GM10266 (cell line): ENCODE data around the gene KCNK3.

Experiments used
- DNase-seq: peaks from one replicate; pipeline ENCODE4 v3.0.0; 2012; ENCODE audit errors: extremely low spot score
- CTCF ChIP-seq: IDR thresholded peaks from 2 replicates; pipeline ENCODE4 v1.5.1; 2012; ENCODE audit warnings: mild to moderate bottlenecking, low read depth; ENCODE audit not compliant: control insufficient read depth, insufficient read depth; ENCODE audit errors: missing control alignments

KCNK3 gene

GRCh38 chr2:26767894-26768487 lies 75.5 kb downstream of the KCNK3 start:
- no peak for DNase-seq
- TF ChIP-seq CTCF, result no peak

DNA sequence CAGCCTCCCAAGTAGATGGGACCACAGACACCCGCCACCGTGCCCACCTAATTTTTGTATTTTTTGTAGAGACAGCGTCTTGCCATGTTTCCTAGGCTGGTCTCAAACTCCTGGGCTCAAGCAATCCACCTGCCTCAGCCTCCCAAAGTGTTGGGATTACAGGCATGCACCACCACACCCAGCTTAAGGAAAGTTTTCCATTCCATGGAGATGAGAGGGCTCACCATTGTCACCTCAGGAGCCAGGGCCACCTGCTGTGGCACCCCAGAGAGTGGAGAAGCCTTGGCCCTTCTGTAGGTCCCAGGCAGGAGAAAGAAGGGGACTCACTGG lies 76.2 kb downstream of the KCNK3 start:
- no peak for DNase-seq
- no peak for TF ChIP-seq CTCF

DNA sequence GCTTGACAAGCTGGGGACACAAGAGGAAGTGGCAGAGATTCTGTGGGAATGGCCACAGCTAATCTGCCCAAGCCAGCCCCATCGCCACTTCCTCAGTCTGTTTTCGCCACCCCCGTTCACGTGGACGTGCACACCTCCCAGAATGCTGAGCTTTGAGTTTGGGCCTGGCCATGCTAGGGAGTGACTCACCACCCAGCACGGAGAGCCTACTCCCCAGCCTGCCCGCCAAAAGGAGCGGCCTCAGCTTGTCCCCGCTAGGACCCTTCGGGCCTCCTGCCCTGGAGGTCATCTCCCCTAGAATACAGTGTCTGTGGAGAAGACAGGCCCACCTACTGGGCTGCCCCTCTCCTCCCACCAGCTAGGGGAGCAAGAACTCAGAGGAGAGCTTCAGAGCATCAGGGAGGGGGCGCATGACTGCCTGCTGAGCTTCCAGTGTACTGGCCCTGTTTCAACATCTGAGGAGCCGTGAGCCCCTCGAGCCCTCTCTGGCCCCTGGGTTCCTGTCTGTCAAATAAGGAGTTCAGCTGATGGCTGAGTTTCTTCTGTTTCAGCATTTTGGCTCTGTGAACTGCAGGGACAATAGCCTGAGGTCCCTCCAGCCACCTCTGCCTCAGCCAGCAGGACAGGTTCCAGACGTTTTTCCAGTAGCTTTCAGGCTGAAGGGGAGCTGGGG lies 76.7 kb downstream of the KCNK3 start:
- TF ChIP-seq CTCF, result no peak
- DNase-seq, result no peak

DNA sequence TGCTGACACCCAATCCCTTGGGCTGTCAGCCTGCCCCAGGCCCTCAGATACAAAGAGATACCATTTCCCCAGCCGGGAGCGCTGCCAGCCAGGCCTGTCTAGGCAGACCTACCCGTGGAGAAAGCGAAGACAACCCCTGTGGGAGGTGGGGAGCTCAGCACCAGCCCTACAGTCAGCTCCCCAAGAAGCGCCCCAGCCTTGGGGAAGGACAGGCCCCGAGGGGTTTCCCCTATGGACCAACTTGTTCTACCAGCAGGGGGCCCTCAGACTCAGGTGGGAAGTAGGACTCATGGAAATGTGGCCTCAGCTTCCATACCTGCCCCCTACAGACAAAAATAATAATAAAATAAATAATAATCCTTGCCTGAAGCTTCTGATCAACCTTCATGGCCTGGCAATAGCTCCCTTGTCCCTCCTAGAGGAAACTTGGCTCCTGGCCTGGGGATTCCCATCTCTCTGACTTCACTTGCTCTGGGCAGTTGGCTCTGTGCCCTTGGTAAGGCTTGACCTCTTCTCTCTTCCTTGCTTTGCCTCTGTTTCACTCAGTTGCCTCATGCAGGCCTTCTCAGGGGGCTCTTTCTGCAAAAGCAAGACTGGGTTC lies 78.6 kb downstream of the KCNK3 start:
- no peak for DNase-seq
- peak; percentile 35 for TF ChIP-seq CTCF

DNA sequence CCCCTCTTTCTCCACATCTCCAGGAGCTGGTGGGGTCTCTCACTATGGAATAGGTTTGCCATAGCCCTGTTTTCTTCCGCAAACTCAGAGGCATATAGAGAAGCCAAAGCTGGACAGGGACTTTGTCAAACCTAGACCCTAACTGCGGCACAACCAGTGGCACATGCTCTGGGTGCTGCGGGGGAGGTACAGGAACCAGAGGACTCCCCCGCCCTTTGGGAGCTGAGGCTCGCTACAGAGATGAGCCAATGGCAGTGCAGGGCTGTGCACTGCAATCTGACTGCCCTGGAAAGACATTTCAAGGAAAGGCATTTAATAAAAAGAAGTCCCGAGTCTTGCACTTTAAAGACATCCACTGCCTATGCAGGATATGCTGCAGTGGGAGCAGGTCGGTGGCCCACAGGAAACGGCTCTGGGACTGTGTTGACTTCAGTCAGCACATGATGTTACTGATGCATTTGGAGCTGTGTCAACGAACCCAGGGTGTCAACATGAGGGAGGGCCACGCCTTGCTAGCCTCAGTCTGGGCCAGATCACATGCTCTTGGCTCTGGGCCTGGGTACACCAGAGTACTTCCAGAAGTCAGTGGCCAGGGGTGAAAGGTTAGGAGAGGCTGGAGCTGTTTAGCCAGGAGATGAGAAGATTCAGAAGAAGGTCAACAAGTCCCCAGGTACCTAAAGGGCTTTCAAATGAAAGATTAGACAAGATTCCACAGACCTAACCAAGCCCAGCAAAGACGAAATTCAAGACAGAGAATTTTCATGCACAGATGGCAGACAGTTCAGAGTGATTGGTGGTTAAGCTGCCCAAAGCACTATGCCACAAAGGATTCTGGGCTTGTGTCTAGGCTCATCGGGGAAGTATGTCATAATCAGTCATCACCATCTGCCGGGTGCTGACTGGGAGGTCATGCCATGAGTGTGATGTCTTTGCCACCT lies 79.8 kb downstream of the KCNK3 start:
- no peak for DNase-seq
- no peak for TF ChIP-seq CTCF

DNA sequence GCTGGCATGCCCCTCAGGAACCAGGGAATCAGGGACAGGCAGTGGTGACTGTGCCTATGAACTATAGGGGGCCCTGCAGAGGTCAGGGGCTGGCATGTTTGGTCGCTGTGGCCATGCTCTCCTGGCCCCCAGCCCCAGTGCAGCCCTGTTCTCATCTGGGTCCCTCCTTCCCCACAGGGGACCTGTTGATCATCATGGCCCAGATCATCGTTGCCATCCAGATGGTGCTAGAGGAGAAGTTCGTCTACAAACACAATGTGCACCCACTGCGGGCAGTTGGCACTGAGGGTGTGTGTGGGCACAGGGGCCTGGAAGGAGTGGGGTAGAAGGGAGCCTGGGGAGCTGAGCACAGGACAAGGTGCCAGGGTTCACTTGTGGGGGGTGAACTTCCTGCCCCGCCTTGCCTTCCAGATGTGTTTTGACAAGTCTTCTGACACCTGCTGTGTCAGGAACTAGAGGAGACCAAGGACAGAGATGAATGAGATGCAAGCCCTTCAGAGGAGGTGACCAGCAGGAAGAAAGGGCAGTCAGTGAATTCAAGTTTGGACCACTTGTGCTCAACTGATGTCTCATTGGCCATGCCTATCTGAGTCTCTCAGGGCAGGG lies 83.8 kb downstream of the KCNK3 start:
- DNase-seq, result no peak
- TF ChIP-seq CTCF, result no peak
